NOMO-1 treated with DMSO at 0.1 percent for 48 hours (cell line): ENCODE data around the gene MAP4K2.

Experiments
- DNase-seq: peaks from one replicate; lab custom pipeline; 2025; ENCODE audit not compliant: unreplicated experiment; lab: John Stamatoyannopoulos, UW

Gene MAP4K2

GRCh38 chr11:64771861-64772260, 31.2 kb downstream of the MAP4K2 start:
- peak; percentile 77 for DNase-seq

GRCh38 chr11:64770120-64770519, 32.9 kb downstream of the MAP4K2 start:
- no peak for DNase-seq

GRCh38 chr11:64769283-64769682, 33.7 kb downstream of the MAP4K2 start:
- DNase-seq: no peak

- DNase-seq: no peak
These were observed 34.7 kb downstream of the MAP4K2 start for GRCh38 chr11:64768300-64768694.

- DNase-seq: peak; percentile 40
These were observed 35.4 kb downstream of the MAP4K2 start for GRCh38 chr11:64767344-64768299.

- DNase-seq: no peak
These were observed 36.1 kb downstream of the MAP4K2 start for GRCh38 chr11:64766881-64767280.

GRCh38 chr11:64765851-64766665, 37.0 kb downstream of the MAP4K2 start:
- no peak for DNase-seq

- DNase-seq: no peak
These were observed 37.6 kb downstream of the MAP4K2 start for GRCh38 chr11:64765291-64765850.

GRCh38 chr11:64764753-64765152, 38.3 kb downstream of the MAP4K2 start:
- DNase-seq: no peak

GRCh38 chr11:64764040-64764611, 38.9 kb downstream of the MAP4K2 start:
- no peak for DNase-seq

- DNase-seq: no peak
These were observed 39.4 kb downstream of the MAP4K2 start for GRCh38 chr11:64763526-64764039.

GRCh38 chr11:64762674-64763525, 40.1 kb downstream of the MAP4K2 start:
- DNase-seq: no peak

GRCh38 chr11:64762277-64762673, 40.7 kb downstream of the MAP4K2 start:
- no peak for DNase-seq

GRCh38 chr11:64760759-64761420, 42.1 kb downstream of the MAP4K2 start:
- no peak for DNase-seq

- no peak for DNase-seq
These were observed 43.0 kb downstream of the MAP4K2 start, which contains the start of gene PYGM for GRCh38 chr11:64759722-64760719. Gene PYGM, minus strand, starts transcription at chr11:64759974. Its CDS starts 76 bp downstream, at chr11:64759898.

GRCh38 chr11:64759131-64759721, 43.8 kb downstream of the MAP4K2 start:
- no peak for DNase-seq

- DNase-seq: no peak
These were observed 44.5 kb downstream of the MAP4K2 start for GRCh38 chr11:64758330-64759079.
